Activated CD8-positive, alpha-beta T cell treated with anti-CD3 and anti-CD28 coated beads, Interleukin-2, amount 10 ng/mL, durations not matched to agents 7 days and 5 days (primary cell): Measurements from ENCODE around the gene TXLNB. TPM values are rescaled to one million over a fixed set of nuclear protein-coding genes. Genes with fewer than 3 reads are reported as not detected.

Experiments
- ATAC-seq: fragments of 150-1000 bp; cut with Tn5 transposase; one replicate; pipeline ENCODE4 v1.10.0; 2021; ENCODE audit warnings: moderate library complexity
- CTCF ChIA-PET: fragments of 350-600 bp; sonication (Branson Sonifier 250); formaldehyde crosslinking; loops from one replicate; lab custom pipeline; 2021; ENCODE audit warnings: antibody characterized with exemption; lab: Charles Lee
- POLR2A ChIA-PET: fragments of 350-600 bp; sonication (Branson Sonifier 250); formaldehyde crosslinking; loops from one replicate; lab custom pipeline; 2021; ENCODE audit warnings: antibody characterized with exemption; lab: Charles Lee
- DNase-seq: peaks from one replicate; pipeline ENCODE4 v3.0.0-alpha.2; 2020
- H3K27ac Mint-ChIP-seq: one replicate; pipeline ENCODE4 v1.8.0; 2021; ENCODE audit warnings: mild to moderate bottlenecking, mixed read lengths
- H3K27me3 Mint-ChIP-seq: one replicate; pipeline ENCODE4 v1.8.0; 2021; ENCODE audit warnings: low read depth, mixed read lengths
- H3K36me3 Mint-ChIP-seq: one replicate; pipeline ENCODE4 v1.8.0; 2021; ENCODE audit warnings: low read depth, mixed read lengths
- H3K4me1 Mint-ChIP-seq: one replicate; pipeline ENCODE4 v1.8.0; 2021; ENCODE audit warnings: low read depth, mixed read lengths
- H3K4me3 Mint-ChIP-seq: one replicate; pipeline ENCODE4 v1.8.0; 2021; ENCODE audit warnings: mild to moderate bottlenecking, mixed read lengths
- H3K9me3 Mint-ChIP-seq: one replicate; pipeline ENCODE4 v1.8.0; 2022; ENCODE audit warnings: mixed read lengths; ENCODE audit not compliant: insufficient read depth
- total RNA-seq, 2 experiments: library from RNA; stranded (reverse); gene quantifications; one replicate each; pipeline ENCODE4 v1.2.3, GENCODE V29; 2021

TXLNB gene
- total RNA-seq, 2 experiments from 2014 or later = 0.37 to 0.65 TPM

DNA sequence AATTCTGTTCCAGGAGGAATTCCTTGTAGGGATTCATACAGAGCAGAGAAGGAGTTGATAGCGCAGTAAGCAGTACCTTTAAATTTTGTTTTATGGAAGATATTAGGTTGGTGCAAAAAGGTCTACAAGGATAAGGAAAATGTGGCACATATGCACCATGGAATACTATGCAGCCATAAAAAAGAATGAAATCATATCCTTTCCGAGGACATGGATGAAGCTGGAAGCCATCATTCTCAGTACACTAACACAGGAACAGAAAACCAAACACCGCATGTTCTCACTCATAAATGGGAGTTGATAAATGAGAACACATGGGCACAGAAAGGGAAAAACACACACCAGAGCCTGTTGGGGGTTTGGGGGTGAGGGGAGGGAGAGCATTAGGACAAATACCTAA lies 37.4 kb upstream of the TXLNB start:
- Mint-ChIP-seq H3K4me3 (no peak overlapping the region), H3K4me1 (peaks cover 9% of the 10 kb centered on the region)

DNA sequence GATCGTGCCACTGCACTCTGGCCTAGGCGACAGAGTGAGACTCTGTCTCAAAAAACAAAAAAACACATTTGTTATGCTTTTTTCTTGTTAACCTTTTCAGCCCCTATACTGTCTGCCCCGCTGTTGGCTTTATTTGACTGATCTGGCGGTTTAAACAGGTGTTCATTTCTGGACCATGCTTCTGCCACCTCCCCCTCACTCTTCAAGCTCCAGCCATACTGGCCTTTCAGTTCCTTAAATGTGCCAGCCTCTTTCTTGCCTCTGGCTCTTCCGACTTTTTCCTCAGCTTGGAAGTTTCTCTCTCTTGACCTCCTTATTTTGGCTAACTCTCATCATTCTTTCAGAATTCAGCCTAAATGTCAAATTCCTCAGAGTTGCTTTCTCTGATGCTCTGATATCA lies 35.2 kb upstream of the TXLNB start:
- no peak for DNase-seq
- Mint-ChIP-seq H3K4me1 (peaks cover 23% of the 10 kb centered on the region), H3K27me3 (no peaks in the 10 kb centered on the region), H3K4me3 (no peak overlapping the region), H3K36me3 (peaks cover 13% of the 10 kb centered on the region), H3K9me3 (peaks cover 13% of the 10 kb centered on the region), H3K27ac (no peak overlapping the region)
- ChIA-PET CTCF (interaction anchor here (0.6 to 1.8 kb wide), 3 partner anchors 8 to 107 kb away, joined by 3 to 6 read pairs (median 4); no protein-coding TSS in a partner anchor), POLR2A (no interaction called here)
- no peak for ATAC-seq

More for the DNA sequence above, 37.4 kb upstream of the TXLNB start:
- Mint-ChIP-seq H3K9me3 (no peaks in the 10 kb centered on the region), H3K27ac (no peak overlapping the region), H3K27me3 (no peaks in the 10 kb centered on the region), H3K36me3 (no peaks in the 10 kb centered on the region)
- CTCF ChIA-PET = interaction anchor here (0.9 to 1.6 kb wide), 3 partner anchors 18 to 37 kb away, joined by 3 to 4 read pairs (median 3); partner anchors contain the start of gene TXLNB
- DNase-seq = no peak
- POLR2A ChIA-PET = interaction anchor here (0.6 kb wide), 2 partner anchors 42 to 46 kb away, joined by 3 to 4 read pairs; no protein-coding TSS in a partner anchor
- ATAC-seq = no peak

DNA sequence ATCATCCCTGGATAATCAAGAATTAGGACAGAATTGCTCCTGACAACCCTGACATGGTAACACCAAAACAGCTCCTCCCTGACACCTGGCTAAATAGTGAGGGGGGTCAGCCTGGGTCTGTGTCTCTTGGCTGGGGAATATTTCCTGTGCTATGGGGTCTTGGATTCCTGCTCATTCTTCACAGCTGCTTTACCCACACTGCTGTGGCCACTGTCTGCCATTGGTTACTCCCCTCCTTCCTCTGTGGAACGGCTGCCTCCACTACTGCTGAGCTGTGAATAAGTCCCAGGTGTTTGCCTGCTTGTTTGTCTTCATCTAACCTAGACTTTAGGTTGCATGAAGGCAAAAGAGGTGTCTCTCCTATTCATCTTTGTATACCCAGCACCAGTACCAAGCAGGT lies 33.9 kb upstream of the TXLNB start:
- DNase-seq (no peak), ATAC-seq (no peak)
- ChIA-PET POLR2A (interaction anchor here (3.6 kb wide), 1 partner anchor 34 kb away, joined by 26 read pairs; the partner anchor contains the start of gene TXLNB), CTCF (interaction anchor here (1.0 to 2.7 kb wide), 3 partner anchors 34 to 106 kb away, joined by 3 to 19 read pairs (median 6); partner anchors contain the start of gene TXLNB)
- peaks cover 23% of the 10 kb centered on the region for H3K4me1 Mint-ChIP-seq
- H3K27me3 Mint-ChIP-seq = no peaks in the 10 kb centered on the region
- peak overlapping the region; percentile 41 for H3K27ac Mint-ChIP-seq
- peaks cover 13% of the 10 kb centered on the region for H3K36me3 Mint-ChIP-seq
- H3K4me3 Mint-ChIP-seq = no peak overlapping the region
- peaks cover 13% of the 10 kb centered on the region for H3K9me3 Mint-ChIP-seq

DNA sequence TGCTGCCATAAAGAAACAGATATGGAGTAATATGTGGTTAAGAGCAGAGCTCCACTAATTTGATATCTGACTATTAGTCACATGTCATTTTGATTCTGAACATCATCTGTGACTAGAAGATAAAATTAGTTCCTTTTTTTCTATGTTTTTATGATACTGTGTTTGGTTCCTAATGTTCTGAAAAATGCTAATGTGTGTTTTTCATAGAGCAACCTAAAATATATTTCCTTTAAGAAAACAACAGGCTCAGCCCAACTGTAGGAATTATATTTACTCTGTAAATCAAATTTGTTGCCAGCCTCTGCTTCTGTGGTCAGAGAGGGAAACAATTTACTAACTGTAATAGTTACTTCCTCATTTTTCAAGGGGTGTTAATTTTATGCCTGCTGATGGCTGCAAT lies 33.3 kb upstream of the TXLNB start:
- ChIA-PET POLR2A (interaction anchor here (3.6 kb wide), 1 partner anchor 34 kb away, joined by 26 read pairs; the partner anchor contains the start of gene TXLNB), CTCF (interaction anchor here (0.8 to 2.7 kb wide), 4 partner anchors 34 to 188 kb away, joined by 3 to 19 read pairs (median 4); partner anchors contain the start of gene TXLNB)
- Mint-ChIP-seq H3K9me3 (peaks cover 16% of the 10 kb centered on the region), H3K4me1 (peaks cover 23% of the 10 kb centered on the region), H3K36me3 (peaks cover 13% of the 10 kb centered on the region), H3K27ac (no peak overlapping the region), H3K4me3 (no peak overlapping the region), H3K27me3 (no peaks in the 10 kb centered on the region)
- DNase-seq (no peak), ATAC-seq (no peak)

DNA sequence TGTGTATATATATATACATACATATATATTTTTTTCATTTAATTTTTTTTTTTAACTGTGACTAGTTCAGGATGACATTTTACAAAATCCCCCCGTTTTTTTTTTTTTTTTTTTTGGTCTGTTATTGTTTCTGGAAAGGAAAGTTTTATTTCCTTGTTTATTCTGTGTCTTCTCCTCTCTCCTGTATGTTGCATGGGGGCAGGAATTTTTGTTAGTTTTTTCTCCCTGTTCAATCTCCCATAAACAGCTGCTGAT lies 32.4 kb upstream of the TXLNB start:
- ChIA-PET CTCF (interaction anchor here (0.6 to 2.7 kb wide), 9 partner anchors 10 to 199 kb away, joined by 3 to 19 read pairs (median 4); partner anchors contain the start of genes CITED2 and TXLNB), POLR2A (interaction anchor here (0.5 to 3.6 kb wide), 7 partner anchors 9 to 173 kb away, joined by 3 to 26 read pairs (median 3); partner anchors contain the start of gene TXLNB)
- Mint-ChIP-seq H3K9me3 (peaks cover 16% of the 10 kb centered on the region), H3K4me1 (peaks cover 23% of the 10 kb centered on the region), H3K27ac (peak overlapping the region; percentile 99), H3K27me3 (no peaks in the 10 kb centered on the region), H3K36me3 (peaks cover 13% of the 10 kb centered on the region), H3K4me3 (peak overlapping the region; percentile 74)
- ATAC-seq = no peak
- no peak for DNase-seq

DNA sequence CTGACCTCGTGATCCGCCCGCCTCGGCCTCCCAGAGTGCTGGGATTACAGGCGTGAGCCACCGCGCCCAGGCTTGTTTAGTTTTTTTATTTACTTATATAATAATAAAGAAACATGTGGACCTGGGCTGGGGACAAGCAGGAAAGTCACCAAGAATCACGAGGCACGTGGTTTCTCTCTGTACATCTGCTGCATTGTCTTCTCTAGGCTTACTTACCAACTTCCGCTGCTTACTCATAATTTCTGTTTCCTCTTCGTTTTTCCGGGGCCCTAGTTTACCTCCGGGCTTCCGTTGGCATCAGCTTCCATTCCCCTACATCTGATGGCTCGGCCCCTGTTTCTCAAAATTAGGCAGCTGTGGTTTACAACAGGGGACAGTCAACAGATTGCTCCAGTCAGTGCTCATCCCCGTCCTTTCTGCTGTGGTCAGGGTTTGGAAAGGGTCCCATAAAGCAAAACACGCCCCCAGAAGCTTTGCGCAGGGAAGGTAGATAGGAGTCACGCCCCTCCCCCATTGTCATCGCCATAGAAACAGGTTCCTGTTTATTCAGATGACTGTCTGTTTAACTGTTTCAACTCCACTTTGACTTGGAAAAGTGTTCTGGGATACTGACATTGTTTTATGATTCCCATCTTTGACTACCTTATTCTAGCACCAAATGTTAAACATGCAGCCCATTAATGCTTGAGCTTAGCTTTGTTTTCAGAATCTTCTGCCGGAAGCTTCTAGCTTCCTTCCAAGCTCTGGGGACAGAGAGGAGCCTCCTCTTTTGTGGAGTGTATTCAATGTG lies 31.9 kb upstream of the TXLNB start:
- peak overlapping the region; percentile 74 for H3K4me3 Mint-ChIP-seq
- CTCF ChIA-PET = interaction anchor here (0.6 to 2.7 kb wide), 9 partner anchors 10 to 198 kb away, joined by 3 to 19 read pairs (median 4); partner anchors contain the start of genes CITED2 and TXLNB
- POLR2A ChIA-PET = interaction anchor here (0.5 to 3.6 kb wide), 7 partner anchors 9 to 173 kb away, joined by 3 to 26 read pairs (median 3); partner anchors contain the start of gene TXLNB
- H3K9me3 Mint-ChIP-seq = peaks cover 16% of the 10 kb centered on the region
- H3K27me3 Mint-ChIP-seq = no peaks in the 10 kb centered on the region
- peaks cover 13% of the 10 kb centered on the region for H3K36me3 Mint-ChIP-seq
- peaks cover 23% of the 10 kb centered on the region for H3K4me1 Mint-ChIP-seq
- ATAC-seq = peak; percentile 91
- peak overlapping the region; percentile 99 for H3K27ac Mint-ChIP-seq
- peak; percentile 87 for DNase-seq

- Mint-ChIP-seq H3K9me3 (peaks cover 28% of the 10 kb centered on the region), H3K36me3 (peaks cover 18% of the 10 kb centered on the region), H3K4me1 (peaks cover 26% of the 10 kb centered on the region), H3K4me3 (no peak overlapping the region), H3K27ac (no peak overlapping the region), H3K27me3 (no peaks in the 10 kb centered on the region)
- DNase-seq (no peak), ATAC-seq (no peak)
- ChIA-PET POLR2A (no interaction called here), CTCF (interaction anchor here (0.6 to 1.9 kb wide), 2 partner anchors 17 to 79 kb away, joined by 3 to 5 read pairs; no protein-coding TSS in a partner anchor)
These were observed 28.3 kb upstream of the TXLNB start for GRCh38 chr6:139320081-139320480.

DNA sequence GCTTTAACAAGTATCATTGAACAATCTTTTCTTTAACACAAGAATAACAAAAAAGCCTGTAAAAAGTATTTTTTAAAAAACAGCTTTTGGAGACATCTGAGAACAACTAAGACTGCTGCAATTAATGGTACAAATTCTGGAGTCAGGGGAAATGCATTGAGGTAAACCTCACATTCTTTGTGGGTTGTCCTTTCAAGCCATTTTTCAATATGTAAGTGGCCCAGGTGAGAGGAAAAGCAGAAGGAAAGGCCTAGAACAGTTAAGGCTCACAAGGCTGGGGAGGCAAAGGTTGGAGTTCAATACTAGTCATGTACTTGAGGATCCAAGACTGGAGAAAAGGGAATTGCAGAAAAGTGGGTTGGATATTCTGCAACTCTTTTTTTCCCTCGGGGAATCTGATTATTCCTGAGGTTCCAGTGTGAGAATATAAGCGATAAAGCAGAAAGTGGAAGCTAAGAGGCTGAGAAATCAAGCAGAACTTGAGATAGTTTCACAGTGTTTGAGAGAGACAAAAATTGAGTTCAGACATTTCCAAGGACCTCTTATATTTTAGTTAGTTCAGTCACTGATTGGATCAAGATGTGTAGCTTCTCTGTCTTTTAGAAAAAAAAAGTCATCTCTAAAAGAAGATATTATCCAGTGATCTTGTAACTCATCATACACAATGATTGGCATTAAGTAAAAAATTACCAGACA lies 25.0 kb upstream of the TXLNB start:
- H3K27ac Mint-ChIP-seq = no peak overlapping the region
- CTCF ChIA-PET = interaction anchor here (0.7 kb wide), 1 partner anchor 1275 kb away, joined by 3 read pairs; no protein-coding TSS in a partner anchor
- peaks cover 5% of the 10 kb centered on the region for H3K36me3 Mint-ChIP-seq
- H3K9me3 Mint-ChIP-seq = peaks cover 14% of the 10 kb centered on the region
- no peaks in the 10 kb centered on the region for H3K27me3 Mint-ChIP-seq
- ATAC-seq = no peak
- no peak overlapping the region for H3K4me3 Mint-ChIP-seq
- POLR2A ChIA-PET = no interaction called here
- H3K4me1 Mint-ChIP-seq = peaks cover 9% of the 10 kb centered on the region
- DNase-seq = no peak

DNA sequence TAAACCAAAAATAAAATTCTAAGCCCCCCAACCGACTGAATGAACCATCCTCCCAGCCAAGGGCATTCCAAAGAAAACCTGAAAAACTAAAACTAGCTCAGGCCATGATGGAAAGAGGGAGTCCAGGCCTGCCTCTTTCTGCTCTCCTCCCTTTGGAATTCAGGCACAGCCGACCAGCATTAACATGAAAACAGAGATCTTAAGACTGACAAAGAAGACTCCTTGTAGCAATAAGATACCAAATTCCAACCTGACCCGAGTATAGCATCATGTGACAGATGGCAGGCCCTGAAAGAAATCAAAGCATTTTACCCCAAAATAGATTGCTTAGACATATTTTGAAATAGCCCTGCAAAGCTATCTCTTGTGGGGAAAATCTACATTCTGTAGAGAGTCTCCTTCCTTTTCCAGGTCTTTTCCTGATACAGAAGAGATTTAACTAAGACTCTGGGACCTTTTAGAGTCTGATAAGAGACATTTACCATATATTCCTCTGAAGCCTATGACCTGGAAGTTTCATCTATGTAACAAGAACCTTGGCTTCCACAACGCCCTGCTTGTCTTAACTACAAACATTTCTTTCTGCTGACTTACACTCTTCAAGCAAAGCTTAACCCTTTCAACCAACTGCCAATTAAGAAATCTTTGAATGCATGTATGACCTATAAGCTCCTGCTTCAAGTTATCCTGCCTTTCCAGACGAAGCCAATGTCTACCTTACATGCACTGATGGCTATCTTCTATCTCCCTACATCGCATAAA lies 22.2 kb upstream of the TXLNB start:
- ChIA-PET POLR2A (interaction anchor here (0.6 to 2.0 kb wide), 2 partner anchors 10 to 23 kb away, joined by 4 to 5 read pairs; no protein-coding TSS in a partner anchor), CTCF (interaction anchor here (1.1 kb wide), 1 partner anchor 10 kb away, joined by 3 read pairs; no protein-coding TSS in a partner anchor)
- Mint-ChIP-seq H3K9me3 (peaks cover 11% of the 10 kb centered on the region), H3K36me3 (peaks cover 5% of the 10 kb centered on the region), H3K27me3 (no peaks in the 10 kb centered on the region), H3K27ac (no peak overlapping the region), H3K4me3 (no peak overlapping the region), H3K4me1 (peaks cover 9% of the 10 kb centered on the region)
- ATAC-seq = no peak
- DNase-seq = no peak

DNA sequence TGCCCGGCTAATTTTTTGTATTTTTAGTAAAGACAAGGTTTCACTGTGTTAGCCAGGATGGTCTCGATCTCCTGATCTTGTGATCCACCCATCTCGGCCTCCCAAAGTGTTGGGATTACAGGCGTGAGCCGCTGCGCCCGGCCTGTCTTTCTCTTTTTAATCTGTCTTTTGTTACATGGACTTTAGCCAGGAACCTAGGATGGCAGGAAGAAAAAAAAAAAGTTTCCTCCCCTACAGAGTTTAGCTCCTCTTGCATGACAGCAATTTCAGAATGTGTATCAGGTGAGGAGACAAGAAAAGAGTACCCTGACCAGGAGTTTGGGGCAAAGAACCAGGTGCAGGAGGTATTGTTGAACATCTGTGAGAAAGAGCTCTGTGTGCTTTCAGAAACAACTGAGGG lies 21.4 kb upstream of the TXLNB start:
- Mint-ChIP-seq H3K9me3 (peaks cover 8% of the 10 kb centered on the region), H3K27me3 (no peaks in the 10 kb centered on the region), H3K36me3 (peaks cover 4% of the 10 kb centered on the region), H3K27ac (no peak overlapping the region), H3K4me1 (peaks cover 9% of the 10 kb centered on the region), H3K4me3 (no peak overlapping the region)
- ATAC-seq (no peak), DNase-seq (no peak)
- POLR2A ChIA-PET = interaction anchor here (0.6 to 2.0 kb wide), 2 partner anchors 11 to 22 kb away, joined by 4 to 5 read pairs; no protein-coding TSS in a partner anchor
- CTCF ChIA-PET = no interaction called here
